GM23338 (cell line): ENCODE data around the gene SERPINA5. TPM values are rescaled to one million over a fixed set of nuclear protein-coding genes. Genes with fewer than 3 reads are reported as not detected.
A peak's percentile ranks its signal among the peaks of the same experiment; 100 is the strongest.

Experiments
- ATAC-seq: fragments of 200-7000 bp; cut with Tn5 transposase; 3 replicates; pipeline ENCODE4 v1.9.1; 2020
- DNase-seq: peaks from one replicate; pipeline ENCODE4 v3.0.0-alpha.2; 2015; ENCODE audit warnings: low spot score
- H2AFZ ChIP-seq: fragments of 200-600 bp; sonication (generic); 2 replicates; pipeline ENCODE4 v1.8.0; 2016; ENCODE audit warnings: antibody characterized with exemption, mild to moderate bottlenecking, moderate library complexity
- H3F3A ChIP-seq: fragments of 200-600 bp; sonication (generic); replicated peaks from 2 replicates; pipeline ENCODE4 v1.8.0; 2017; ENCODE audit warnings: antibody characterized with exemption, mixed run types, low read depth
- H3K27ac ChIP-seq: fragments of 200-600 bp; sonication (generic); 2 replicates; pipeline ENCODE4 v1.6.1; 2016; ENCODE audit warnings: low read depth
- H3K27me3 ChIP-seq: fragments of 200-600 bp; sonication (generic); 2 replicates; pipeline ENCODE4 v1.8.0; 2016; ENCODE audit warnings: mild to moderate bottlenecking, mixed run types, moderate library complexity; ENCODE audit not compliant: insufficient read depth
- H3K36me3 ChIP-seq: fragments of 200-600 bp; sonication (generic); 2 replicates; pipeline ENCODE4 v1.8.0; 2016; ENCODE audit warnings: mild to moderate bottlenecking; ENCODE audit not compliant: insufficient read depth
- H3K4me1 ChIP-seq: fragments of 200-600 bp; sonication (generic); 2 replicates; pipeline ENCODE4 v1.8.0; 2016; ENCODE audit warnings: mild to moderate bottlenecking, moderate library complexity; ENCODE audit not compliant: insufficient read depth
- H3K4me2 ChIP-seq: fragments of 200-600 bp; sonication (generic); 2 replicates; pipeline ENCODE4 v1.7.1; 2017; ENCODE audit warnings: mixed run types
- H3K4me3 ChIP-seq: fragments of 200-600 bp; sonication (generic); 2 replicates; pipeline ENCODE4 v1.6.1; 2016; ENCODE audit warnings: mixed run types
- H3K79me2 ChIP-seq: fragments of 200-600 bp; sonication (generic); replicated peaks from 2 replicates; pipeline ENCODE4 v1.8.0; 2017; ENCODE audit warnings: mild to moderate bottlenecking; ENCODE audit not compliant: insufficient read depth
- H3K9me2 ChIP-seq: fragments of 200-600 bp; sonication (generic); 2 replicates; pipeline ENCODE4 v1.8.0; 2017; ENCODE audit not compliant: insufficient read depth
- H4K20me1 ChIP-seq: fragments of 200-600 bp; sonication (generic); replicated peaks from 2 replicates; pipeline ENCODE4 v1.8.0; 2017; ENCODE audit warnings: mild to moderate bottlenecking; ENCODE audit not compliant: insufficient read depth
- H3K27ac Mint-ChIP-seq: 2 replicates; pipeline ENCODE4 v1.8.0; 2020; ENCODE audit warnings: inconsistent platforms, mild to moderate bottlenecking, moderate library complexity, mixed read lengths
- H3K27me3 Mint-ChIP-seq: 3 replicates; pipeline ENCODE4 v1.8.0; 2022; ENCODE audit warnings: low read depth, mild to moderate bottlenecking, moderate library complexity, mixed read lengths, inconsistent platforms; ENCODE audit not compliant: insufficient read depth, poor library complexity
- H3K36me3 Mint-ChIP-seq: 3 replicates; pipeline ENCODE4 v1.8.0; 2021; ENCODE audit warnings: low read depth, mild to moderate bottlenecking, inconsistent platforms, moderate library complexity, mixed read lengths
- H3K4me1 Mint-ChIP-seq: 3 replicates; pipeline ENCODE4 v1.8.0; 2020; ENCODE audit warnings: mild to moderate bottlenecking, inconsistent platforms, mixed read lengths
- H3K4me3 Mint-ChIP-seq: 3 replicates; pipeline ENCODE4 v1.8.0; 2021; ENCODE audit warnings: moderate library complexity, mild to moderate bottlenecking, inconsistent platforms, mixed read lengths
- H3K9me3 Mint-ChIP-seq: 3 replicates; pipeline ENCODE4 v1.8.0; 2020; ENCODE audit warnings: moderate library complexity, mild to moderate bottlenecking, inconsistent platforms, mixed read lengths
- CTCF ChIP-seq, 2 experiments: fragments of 200-600 bp in 1 of 2; sonication (generic) in 1 of 2; conservative IDR thresholded peaks; 2 replicates each; pipeline versions ENCODE4 v1.5.1 to v1.6.1; 2016 to 2017; ENCODE audit warnings: antibody characterized with exemption in 2 of 2, low read depth in 2 of 2, mild to moderate bottlenecking in 2 of 2, moderate library complexity in 1 of 2
- EZH2 ChIP-seq: fragments of 200-600 bp; sonication (generic); IDR thresholded peaks from one replicate; pipeline ENCODE4 v1.8.0; 2017; ENCODE audit warnings: antibody characterized with exemption, mild to moderate bottlenecking, low read depth; ENCODE audit not compliant: unreplicated experiment
- EZH2phosphoT487 ChIP-seq: fragments of 200-600 bp; sonication (generic); IDR thresholded peaks from one replicate; pipeline ENCODE4 v1.8.1; 2018; ENCODE audit warnings: antibody characterized with exemption; ENCODE audit not compliant: unreplicated experiment
- NANOG ChIP-seq: IDR thresholded peaks from 2 replicates; pipeline ENCODE4 v1.6.1; 2016; ENCODE audit warnings: antibody characterized with exemption, borderline replicate concordance
- POLR2AphosphoS5 ChIP-seq: IDR thresholded peaks from 2 replicates; pipeline ENCODE4 v1.6.1; 2016; ENCODE audit warnings: antibody characterized with exemption, low read depth
- ZNF114 ChIP-seq: fragments of 250-450 bp; sonication (Bioruptor Pico); IDR thresholded peaks from 2 replicates; pipeline ENCODE4 v1.5.0; 2020; ENCODE audit warnings: mild to moderate bottlenecking, moderate library complexity
- ZNF462 ChIP-seq: fragments of 250-450 bp; sonication (Bioruptor Pico); IDR thresholded peaks from 2 replicates; pipeline ENCODE4 v1.5.0; 2020; ENCODE audit warnings: mild to moderate bottlenecking, moderate library complexity
- polyA plus RNA-seq: library from polyadenylated mRNA; unstranded; fragments of >200 nt; fragmentation: Nextera tagmentation; extraction: Ambion mirVana; gene quantifications from 2 replicates; pipeline ENCODE4 v1.2.1, GENCODE V29; 2016
- total RNA-seq: library from RNA; depleted of rRNA; stranded (reverse); fragments of >200 nt; shearing (Covaris generic); gene quantifications from 2 replicates; pipeline ENCODE4 v1.2.3, GENCODE V29; 2014

SERPINA5 gene
- total and polyA plus RNA-seq, 2 experiments from 2014 or later, result 0.81 to 0.90 TPM

GRCh38 chr14:94540031-94540794 lies 41.0 kb upstream of the SERPINA5 start:
- DNase-seq (no peak), ATAC-seq (peak; percentile 15; the same call in 1 of the 3 replicates)
- H3K9me2 ChIP-seq, result 0 out of 2 replicates have a peak, but pooled peaks cover 6% of the 10 kb centered on the region
- H3F3A ChIP-seq, result no peaks in the 10 kb centered on the region
- H3K36me3 ChIP-seq, result no peaks in the 10 kb centered on the region
- H3K4me3 Mint-ChIP-seq, result no peak overlapping the region
- peaks cover 19% of the 10 kb centered on the region for H3K4me1 Mint-ChIP-seq
- H3K27ac ChIP-seq, result no peak overlapping the region
- peaks cover 5% of the 10 kb centered on the region for H3K27me3 Mint-ChIP-seq
- no peak overlapping the region for H3K27ac Mint-ChIP-seq
- H4K20me1 ChIP-seq, result no peaks in the 10 kb centered on the region
- H2AFZ ChIP-seq, result peak overlapping the region; percentile 47; the same call in 1 of the 2 replicates
- no peaks in the 10 kb centered on the region for H3K9me3 Mint-ChIP-seq
- no peaks in the 10 kb centered on the region for H3K79me2 ChIP-seq
- H3K36me3 Mint-ChIP-seq, result no peaks in the 10 kb centered on the region
- no peaks in the 10 kb centered on the region for H3K27me3 ChIP-seq
- H3K4me1 ChIP-seq, result peaks cover 7% of the 10 kb centered on the region; the same call in 1 of the 2 replicates
- no peak overlapping the region for H3K4me3 ChIP-seq
- TF ChIP-seq NANOG (no peak), POLR2AphosphoS5 (no peak), ZNF114 (no peak), CTCF (conservative IDR thresholded peaks at IDR 0.05; ENCODE audit: low read depth in 2 of 2) (peak in 1 of 2 experiments; percentile 16; a peak in 1 of 4 replicates), EZH2 (no peak), ZNF462 (CRISPR knock-in tag) (no peak), EZH2phosphoT487 (no peak)
- no peak overlapping the region for H3K4me2 ChIP-seq
